HCT116 (cell line): Measurements from ENCODE around the gene CST4.
"Not testable (repeated sequence)": the region's sequence is repeated elsewhere in the genome, so short reads cannot be mapped to it uniquely, and the experiment has no call there.

Experiments
- CEBPB ChIP-seq: IDR thresholded peaks from 2 replicates; pipeline ENCODE4 v1.6.1; 2012; ENCODE audit warnings: low read depth
- EZH2 ChIP-seq: fragments of 200-600 bp; sonication (generic); IDR thresholded peaks from 2 replicates; pipeline ENCODE4 v1.6.1; 2017; ENCODE audit warnings: antibody characterized with exemption, mixed run types
- EZH2phosphoT487 ChIP-seq: fragments of 200-600 bp; IDR thresholded peaks from 2 replicates; pipeline ENCODE4 v1.6.1; 2018; ENCODE audit warnings: antibody characterized with exemption, borderline replicate concordance
- POLR2A ChIP-seq: IDR thresholded peaks from 2 replicates; pipeline ENCODE4 v1.7.0; 2011; ENCODE audit warnings: borderline replicate concordance; ENCODE audit not compliant: insufficient read depth, insufficient read length; ENCODE audit errors: extremely low read depth
- POLR2AphosphoS5 ChIP-seq: IDR thresholded peaks from 2 replicates; pipeline ENCODE4 v1.6.1; 2011; ENCODE audit warnings: mild to moderate bottlenecking, low read depth, low read length, moderate library complexity
- RAD21 ChIP-seq: IDR thresholded peaks from 2 replicates; pipeline ENCODE4 v1.6.1; 2012; ENCODE audit warnings: low read depth, mild to moderate bottlenecking
- SRF ChIP-seq: IDR thresholded peaks from 2 replicates; pipeline ENCODE4 v1.6.1; 2012; ENCODE audit warnings: low read depth
- TCF7L2 ChIP-seq: IDR thresholded peaks from 2 replicates; pipeline ENCODE4 v1.7.0; 2011; ENCODE audit warnings: borderline replicate concordance, inconsistent platforms; ENCODE audit not compliant: insufficient read depth, insufficient read length; ENCODE audit errors: extremely low read depth
- ZFX ChIP-seq: fragments of 450-650 bp; IDR thresholded peaks from 2 replicates; pipeline ENCODE4 v1.6.1; 2017
- TF ChIP-seq, protein P1 (sequence below), 3 experiments: fragments of 200-600 bp in 1 of 3; sonication (generic) in 1 of 3; IDR thresholded peaks in 2 of 3; conservative IDR thresholded peaks in 1 of 3; 2 replicates each; pipeline ENCODE4 v1.5.1; 2012 to 2017; ENCODE audit warnings: low read depth in 2 of 3, low read length in 2 of 3, antibody characterized with exemption in 1 of 3, borderline replicate concordance in 1 of 3, control low read depth in 1 of 3, mild to moderate bottlenecking in 1 of 3, mixed read lengths in 1 of 3, mixed run types in 1 of 3, moderate library complexity in 1 of 3; ENCODE audit not compliant: insufficient read depth in 1 of 3
- TF ChIP-seq, protein P2 (sequence below): IDR thresholded peaks from 2 replicates; pipeline ENCODE4 v1.6.1; 2012
- TF ChIP-seq, protein P3 (sequence below): IDR thresholded peaks from 2 replicates; pipeline ENCODE4 v1.6.1; 2012; ENCODE audit warnings: low read depth

DNA sequence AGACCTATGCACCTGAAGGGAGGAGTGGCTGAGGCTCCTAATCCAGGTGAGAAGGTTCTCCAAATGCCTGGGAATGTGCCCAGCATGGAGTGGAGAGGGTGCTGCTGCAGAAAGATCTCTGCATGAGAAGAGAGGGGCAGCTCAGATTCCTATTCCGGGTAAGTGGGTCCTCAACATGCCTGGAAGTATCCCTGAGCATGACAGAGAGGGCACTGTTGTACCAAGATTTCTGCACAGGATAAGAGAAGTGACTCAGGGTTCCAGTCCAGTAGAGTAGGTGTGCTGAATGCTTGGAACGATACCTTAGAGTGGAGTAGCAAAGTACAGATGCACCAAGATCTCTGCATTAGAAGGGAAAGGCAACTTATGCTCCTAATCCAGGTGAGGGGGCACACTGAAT is 46.1 kb upstream of the CST4 start:
- not testable (repeated sequence) for TF ChIP-seq EZH2, POLR2A, POLR2AphosphoS5, ZFX, EZH2phosphoT487, TCF7L2, SRF, RAD21, CEBPB
- TF ChIP-seq, protein P1, sequence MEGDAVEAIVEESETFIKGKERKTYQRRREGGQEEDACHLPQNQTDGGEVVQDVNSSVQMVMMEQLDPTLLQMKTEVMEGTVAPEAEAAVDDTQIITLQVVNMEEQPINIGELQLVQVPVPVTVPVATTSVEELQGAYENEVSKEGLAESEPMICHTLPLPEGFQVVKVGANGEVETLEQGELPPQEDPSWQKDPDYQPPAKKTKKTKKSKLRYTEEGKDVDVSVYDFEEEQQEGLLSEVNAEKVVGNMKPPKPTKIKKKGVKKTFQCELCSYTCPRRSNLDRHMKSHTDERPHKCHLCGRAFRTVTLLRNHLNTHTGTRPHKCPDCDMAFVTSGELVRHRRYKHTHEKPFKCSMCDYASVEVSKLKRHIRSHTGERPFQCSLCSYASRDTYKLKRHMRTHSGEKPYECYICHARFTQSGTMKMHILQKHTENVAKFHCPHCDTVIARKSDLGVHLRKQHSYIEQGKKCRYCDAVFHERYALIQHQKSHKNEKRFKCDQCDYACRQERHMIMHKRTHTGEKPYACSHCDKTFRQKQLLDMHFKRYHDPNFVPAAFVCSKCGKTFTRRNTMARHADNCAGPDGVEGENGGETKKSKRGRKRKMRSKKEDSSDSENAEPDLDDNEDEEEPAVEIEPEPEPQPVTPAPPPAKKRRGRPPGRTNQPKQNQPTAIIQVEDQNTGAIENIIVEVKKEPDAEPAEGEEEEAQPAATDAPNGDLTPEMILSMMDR (IDR thresholded peaks at IDR 0.05 in 2 of 3, conservative IDR thresholded peaks at IDR 0.05 in 1 of 3; ENCODE audit: borderline replicate concordance in 1 of 3, insufficient read depth in 1 of 3, low read depth in 2 of 3, low read length in 2 of 3), result not testable (repeated sequence)
- TF ChIP-seq, protein P2, sequence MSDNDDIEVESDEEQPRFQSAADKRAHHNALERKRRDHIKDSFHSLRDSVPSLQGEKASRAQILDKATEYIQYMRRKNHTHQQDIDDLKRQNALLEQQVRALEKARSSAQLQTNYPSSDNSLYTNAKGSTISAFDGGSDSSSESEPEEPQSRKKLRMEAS, result not testable (repeated sequence)
- TF ChIP-seq, protein P3, sequence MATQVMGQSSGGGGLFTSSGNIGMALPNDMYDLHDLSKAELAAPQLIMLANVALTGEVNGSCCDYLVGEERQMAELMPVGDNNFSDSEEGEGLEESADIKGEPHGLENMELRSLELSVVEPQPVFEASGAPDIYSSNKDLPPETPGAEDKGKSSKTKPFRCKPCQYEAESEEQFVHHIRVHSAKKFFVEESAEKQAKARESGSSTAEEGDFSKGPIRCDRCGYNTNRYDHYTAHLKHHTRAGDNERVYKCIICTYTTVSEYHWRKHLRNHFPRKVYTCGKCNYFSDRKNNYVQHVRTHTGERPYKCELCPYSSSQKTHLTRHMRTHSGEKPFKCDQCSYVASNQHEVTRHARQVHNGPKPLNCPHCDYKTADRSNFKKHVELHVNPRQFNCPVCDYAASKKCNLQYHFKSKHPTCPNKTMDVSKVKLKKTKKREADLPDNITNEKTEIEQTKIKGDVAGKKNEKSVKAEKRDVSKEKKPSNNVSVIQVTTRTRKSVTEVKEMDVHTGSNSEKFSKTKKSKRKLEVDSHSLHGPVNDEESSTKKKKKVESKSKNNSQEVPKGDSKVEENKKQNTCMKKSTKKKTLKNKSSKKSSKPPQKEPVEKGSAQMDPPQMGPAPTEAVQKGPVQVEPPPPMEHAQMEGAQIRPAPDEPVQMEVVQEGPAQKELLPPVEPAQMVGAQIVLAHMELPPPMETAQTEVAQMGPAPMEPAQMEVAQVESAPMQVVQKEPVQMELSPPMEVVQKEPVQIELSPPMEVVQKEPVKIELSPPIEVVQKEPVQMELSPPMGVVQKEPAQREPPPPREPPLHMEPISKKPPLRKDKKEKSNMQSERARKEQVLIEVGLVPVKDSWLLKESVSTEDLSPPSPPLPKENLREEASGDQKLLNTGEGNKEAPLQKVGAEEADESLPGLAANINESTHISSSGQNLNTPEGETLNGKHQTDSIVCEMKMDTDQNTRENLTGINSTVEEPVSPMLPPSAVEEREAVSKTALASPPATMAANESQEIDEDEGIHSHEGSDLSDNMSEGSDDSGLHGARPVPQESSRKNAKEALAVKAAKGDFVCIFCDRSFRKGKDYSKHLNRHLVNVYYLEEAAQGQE, result not testable (repeated sequence)
